ENCODE measurements around the gene C6orf136. TPM values are rescaled to one million over a fixed set of nuclear protein-coding genes. Genes with fewer than 3 reads are reported as not detected.

The C6orf136 gene
- total and polyA plus RNA-seq, 9 of the 15 experiments (the other 6 are each of a cell fraction or from before 2014, with no cell fraction given) = 14.1 to 63.1 (median 18.4) TPM

DNA sequence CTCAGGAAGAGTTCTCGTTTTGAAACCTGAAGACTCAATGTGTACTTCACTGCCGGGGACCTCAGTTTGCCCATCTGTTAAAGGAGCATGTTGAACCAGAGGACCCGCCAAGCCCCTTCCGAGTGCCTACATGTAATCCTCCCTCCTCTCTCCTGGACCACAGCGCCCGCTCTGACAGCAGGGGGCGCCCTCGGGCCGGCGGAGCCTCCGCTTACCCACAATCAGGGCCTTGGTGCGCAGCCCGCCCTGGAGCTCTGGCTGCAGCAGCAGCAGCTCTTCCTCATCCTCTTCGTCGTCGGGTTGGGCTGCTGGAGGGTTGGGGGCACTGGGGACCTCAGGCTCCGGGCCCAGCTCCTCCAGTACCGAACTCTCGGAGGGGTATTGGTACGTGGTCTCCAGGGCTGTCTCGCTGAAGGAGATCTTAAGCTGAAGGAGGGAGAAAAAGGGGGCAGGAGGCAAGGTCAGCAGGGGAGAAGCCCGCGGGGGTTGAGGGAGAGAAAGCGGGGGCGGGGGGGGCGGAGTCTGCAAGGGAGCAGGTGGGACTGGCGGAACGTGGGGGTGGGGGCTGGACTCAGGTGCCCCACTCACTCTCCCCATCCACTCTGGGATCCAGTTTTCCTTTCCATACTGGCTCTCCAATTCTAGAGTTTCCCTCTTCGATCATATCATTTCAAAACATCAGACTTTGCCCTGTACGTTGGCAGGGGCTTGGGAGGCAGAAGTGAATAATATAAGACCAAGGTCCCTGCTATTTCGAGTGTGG, 32.2 kb downstream of the C6orf136 start (continued):
- TF ChIP-seq, protein P1, sequence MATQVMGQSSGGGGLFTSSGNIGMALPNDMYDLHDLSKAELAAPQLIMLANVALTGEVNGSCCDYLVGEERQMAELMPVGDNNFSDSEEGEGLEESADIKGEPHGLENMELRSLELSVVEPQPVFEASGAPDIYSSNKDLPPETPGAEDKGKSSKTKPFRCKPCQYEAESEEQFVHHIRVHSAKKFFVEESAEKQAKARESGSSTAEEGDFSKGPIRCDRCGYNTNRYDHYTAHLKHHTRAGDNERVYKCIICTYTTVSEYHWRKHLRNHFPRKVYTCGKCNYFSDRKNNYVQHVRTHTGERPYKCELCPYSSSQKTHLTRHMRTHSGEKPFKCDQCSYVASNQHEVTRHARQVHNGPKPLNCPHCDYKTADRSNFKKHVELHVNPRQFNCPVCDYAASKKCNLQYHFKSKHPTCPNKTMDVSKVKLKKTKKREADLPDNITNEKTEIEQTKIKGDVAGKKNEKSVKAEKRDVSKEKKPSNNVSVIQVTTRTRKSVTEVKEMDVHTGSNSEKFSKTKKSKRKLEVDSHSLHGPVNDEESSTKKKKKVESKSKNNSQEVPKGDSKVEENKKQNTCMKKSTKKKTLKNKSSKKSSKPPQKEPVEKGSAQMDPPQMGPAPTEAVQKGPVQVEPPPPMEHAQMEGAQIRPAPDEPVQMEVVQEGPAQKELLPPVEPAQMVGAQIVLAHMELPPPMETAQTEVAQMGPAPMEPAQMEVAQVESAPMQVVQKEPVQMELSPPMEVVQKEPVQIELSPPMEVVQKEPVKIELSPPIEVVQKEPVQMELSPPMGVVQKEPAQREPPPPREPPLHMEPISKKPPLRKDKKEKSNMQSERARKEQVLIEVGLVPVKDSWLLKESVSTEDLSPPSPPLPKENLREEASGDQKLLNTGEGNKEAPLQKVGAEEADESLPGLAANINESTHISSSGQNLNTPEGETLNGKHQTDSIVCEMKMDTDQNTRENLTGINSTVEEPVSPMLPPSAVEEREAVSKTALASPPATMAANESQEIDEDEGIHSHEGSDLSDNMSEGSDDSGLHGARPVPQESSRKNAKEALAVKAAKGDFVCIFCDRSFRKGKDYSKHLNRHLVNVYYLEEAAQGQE (IDR thresholded peaks at IDR 0.05; ENCODE audit: borderline replicate concordance) = peak; percentile 96
- TF ChIP-seq, protein P1 (CRISPR knock-in tag; IDR thresholded peaks at IDR 0.05; ENCODE audit: low read depth) = no peak
- peak; percentile 48; the same call in 1 of the 2 replicates for TF ChIP-seq BCOR (IDR thresholded peaks at IDR 0.05)
- no peak for TF ChIP-seq PURB (CRISPR knock-in tag; IDR thresholded peaks at IDR 0.05; ENCODE audit: low read depth)
- TF ChIP-seq EP300 (IDR thresholded peaks at IDR 0.05; ENCODE audit: low read length) = peak; percentile 30; the same call in 1 of the 2 replicates
- no peak for TF ChIP-seq CEBPG (CRISPR knock-in tag; IDR thresholded peaks at IDR 0.05)
- no peak for TF ChIP-seq CEBPG (tag; conservative IDR thresholded peaks at IDR 0.05 in 1 of 2, IDR thresholded peaks at IDR 0.05 in 1 of 2)
- TF ChIP-seq, protein P2, sequence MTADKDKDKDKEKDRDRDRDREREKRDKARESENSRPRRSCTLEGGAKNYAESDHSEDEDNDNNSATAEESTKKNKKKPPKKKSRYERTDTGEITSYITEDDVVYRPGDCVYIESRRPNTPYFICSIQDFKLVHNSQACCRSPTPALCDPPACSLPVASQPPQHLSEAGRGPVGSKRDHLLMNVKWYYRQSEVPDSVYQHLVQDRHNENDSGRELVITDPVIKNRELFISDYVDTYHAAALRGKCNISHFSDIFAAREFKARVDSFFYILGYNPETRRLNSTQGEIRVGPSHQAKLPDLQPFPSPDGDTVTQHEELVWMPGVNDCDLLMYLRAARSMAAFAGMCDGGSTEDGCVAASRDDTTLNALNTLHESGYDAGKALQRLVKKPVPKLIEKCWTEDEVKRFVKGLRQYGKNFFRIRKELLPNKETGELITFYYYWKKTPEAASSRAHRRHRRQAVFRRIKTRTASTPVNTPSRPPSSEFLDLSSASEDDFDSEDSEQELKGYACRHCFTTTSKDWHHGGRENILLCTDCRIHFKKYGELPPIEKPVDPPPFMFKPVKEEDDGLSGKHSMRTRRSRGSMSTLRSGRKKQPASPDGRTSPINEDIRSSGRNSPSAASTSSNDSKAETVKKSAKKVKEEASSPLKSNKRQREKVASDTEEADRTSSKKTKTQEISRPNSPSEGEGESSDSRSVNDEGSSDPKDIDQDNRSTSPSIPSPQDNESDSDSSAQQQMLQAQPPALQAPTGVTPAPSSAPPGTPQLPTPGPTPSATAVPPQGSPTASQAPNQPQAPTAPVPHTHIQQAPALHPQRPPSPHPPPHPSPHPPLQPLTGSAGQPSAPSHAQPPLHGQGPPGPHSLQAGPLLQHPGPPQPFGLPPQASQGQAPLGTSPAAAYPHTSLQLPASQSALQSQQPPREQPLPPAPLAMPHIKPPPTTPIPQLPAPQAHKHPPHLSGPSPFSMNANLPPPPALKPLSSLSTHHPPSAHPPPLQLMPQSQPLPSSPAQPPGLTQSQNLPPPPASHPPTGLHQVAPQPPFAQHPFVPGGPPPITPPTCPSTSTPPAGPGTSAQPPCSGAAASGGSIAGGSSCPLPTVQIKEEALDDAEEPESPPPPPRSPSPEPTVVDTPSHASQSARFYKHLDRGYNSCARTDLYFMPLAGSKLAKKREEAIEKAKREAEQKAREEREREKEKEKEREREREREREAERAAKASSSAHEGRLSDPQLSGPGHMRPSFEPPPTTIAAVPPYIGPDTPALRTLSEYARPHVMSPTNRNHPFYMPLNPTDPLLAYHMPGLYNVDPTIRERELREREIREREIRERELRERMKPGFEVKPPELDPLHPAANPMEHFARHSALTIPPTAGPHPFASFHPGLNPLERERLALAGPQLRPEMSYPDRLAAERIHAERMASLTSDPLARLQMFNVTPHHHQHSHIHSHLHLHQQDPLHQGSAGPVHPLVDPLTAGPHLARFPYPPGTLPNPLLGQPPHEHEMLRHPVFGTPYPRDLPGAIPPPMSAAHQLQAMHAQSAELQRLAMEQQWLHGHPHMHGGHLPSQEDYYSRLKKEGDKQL (CRISPR knock-in tag; IDR thresholded peaks at IDR 0.05; ENCODE audit: borderline replicate concordance) = no peak

Data from K562 (cell line).